Right lung (tissue), 5 donors: ENCODE data around the gene NTN5. TPM values are rescaled to one million over a fixed set of nuclear protein-coding genes. Genes with fewer than 3 reads are reported as not detected.
"Not testable (repeated sequence)": the region's sequence is repeated elsewhere in the genome, so short reads cannot be mapped to it uniquely, and the experiment has no call there.

ENCODE experiments used
- DNase-seq, 2 donors: peaks; one replicate each; pipeline ENCODE4 v3.0.0-alpha.2; 2013
- polyA plus RNA-seq, 5 donors: library from polyadenylated mRNA; unstranded; fragments of 120-200 nt; gene quantifications; one replicate each; pipeline versions ENCODE4 v1.2.1 to v1.2.3, GENCODE V29; 2013; ENCODE audit warnings: inconsistent platforms in 1 of 5, low replicate concordance in 1 of 5; ENCODE audit not compliant: insufficient read length in 5 of 5, insufficient read depth in 1 of 5

Gene NTN5
- polyA plus RNA-seq, 5 donors: 0.43 to 2.2 (median 1.5) TPM

DNA sequence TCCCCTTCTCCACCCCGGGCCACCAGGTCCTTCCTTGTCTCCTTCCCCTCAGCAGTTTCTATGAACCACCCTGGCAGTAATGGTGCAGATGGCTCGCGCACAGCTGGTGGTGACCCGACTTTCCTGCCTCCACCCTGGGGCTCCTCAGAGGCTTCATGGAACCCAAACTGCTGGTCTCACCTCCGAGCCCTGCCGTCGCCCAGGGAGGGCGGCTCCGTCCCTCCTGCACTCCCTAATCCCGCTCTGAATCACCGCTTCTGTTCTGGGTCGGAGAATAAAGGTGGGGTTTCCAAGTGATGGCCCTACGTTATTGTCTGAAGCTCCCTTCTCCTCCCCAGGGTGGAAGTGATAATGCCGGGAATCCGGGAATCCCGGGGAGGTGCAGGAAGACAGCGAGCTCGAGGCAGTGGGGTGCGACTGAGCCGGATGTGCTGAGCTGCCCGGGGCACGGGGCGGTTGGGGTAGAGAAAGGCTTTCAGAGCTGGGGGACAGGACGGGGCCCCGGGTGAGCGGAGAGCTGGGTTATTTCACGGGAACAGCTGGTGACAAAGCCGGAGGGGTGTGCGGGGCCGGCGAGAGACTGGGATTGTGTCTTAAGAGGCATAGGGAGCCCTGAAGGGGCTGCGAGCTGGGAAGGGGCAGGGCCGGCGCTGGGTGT is 23.7 kb upstream of the NTN5 start:
- no peak for DNase-seq

DNA sequence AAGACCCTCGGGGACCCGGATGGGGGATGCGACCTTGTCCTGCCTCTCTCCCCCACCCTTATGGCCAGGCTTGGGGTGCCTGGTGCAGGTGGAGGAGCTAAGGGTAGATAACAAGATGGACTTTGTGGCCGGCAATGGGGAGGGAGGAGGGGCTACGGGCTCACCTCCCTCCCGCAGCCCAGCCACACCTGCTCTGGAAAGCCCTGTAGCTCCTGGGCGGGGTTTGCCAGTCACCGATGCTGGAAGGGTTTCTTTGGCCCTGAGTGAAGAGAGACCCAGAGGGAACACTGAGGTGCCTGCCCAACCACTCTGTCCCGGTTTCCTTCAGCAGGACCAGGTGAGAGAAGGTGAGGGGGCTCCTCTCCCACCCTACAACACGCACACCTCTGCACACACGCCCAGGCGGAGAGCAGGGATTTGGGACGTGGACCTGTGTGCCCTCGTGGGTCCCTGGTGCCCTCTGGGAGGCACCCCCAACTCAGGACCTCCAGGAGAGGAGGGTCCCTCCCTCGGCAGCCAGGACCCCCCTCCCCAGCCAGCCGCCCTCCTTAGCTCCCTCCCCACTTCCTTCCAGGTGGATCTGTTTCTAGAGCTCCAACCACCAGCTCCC is 23.0 kb upstream of the NTN5 start, which contains the start of gene FUT2:
FUT2 (plus strand) TSS at position 229 of the 610 bp plus-strand sequence. CDS start 6,986 bp downstream, outside the sequence.
- DNase-seq: no peak

DNA sequence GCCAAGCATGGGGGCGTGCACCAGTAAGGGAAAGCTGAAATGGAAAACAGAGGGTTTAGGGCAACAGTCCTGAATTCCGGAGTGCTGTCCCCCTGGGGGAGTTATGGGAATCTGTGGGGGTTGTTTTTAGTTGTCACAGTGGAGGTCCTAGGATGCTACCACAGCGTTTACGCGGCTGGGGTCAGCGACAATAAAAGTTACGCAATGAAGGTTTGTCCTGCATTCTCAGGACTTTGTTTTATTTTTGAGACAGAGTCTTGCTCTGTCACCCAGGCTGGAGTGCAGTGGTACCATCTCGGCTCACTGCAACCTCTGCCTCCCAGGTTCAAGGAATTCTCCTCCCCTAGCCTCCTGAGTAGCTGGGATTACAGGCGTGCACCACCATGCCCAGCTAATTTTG is 20.8 kb upstream of the NTN5 start:
- not testable (repeated sequence) for DNase-seq

DNA sequence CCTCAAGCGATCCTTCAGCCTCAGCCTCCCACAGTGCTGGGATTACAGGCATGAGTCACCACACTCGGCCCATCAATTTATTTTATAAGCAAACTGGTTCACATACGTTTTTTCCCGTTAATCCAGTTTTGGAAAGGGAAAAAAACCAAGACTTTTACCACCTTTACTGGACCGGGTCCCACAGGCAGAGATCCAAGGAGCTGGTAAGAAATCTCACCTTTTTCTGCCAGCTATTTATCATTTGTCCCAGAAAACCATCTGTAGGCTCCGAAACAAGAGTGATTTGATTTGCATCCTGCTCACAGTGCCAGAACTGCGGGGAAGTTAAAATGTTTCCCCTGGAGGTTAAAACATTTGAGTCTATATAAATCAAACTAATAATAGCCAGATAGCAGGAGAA is 16.6 kb upstream of the NTN5 start:
- no peak for DNase-seq

DNA sequence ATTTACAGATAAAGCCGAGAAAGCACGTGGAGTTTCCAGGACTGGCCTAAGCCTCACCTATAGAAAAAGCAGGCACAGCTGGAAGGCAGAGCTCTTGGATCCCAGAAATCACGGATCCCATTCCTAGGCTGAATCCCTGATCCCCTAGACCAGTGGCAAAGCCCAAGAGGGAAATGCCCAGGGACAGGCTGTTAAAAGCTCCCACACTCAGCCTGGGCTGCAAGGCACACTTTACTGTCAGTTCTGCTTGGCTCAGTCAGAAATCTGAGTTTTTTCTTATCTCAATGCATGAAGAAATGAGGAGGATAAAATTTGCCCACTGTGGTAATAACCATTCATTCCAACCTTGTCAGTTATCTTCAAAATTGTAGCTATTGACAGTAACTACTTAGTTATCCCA is 15.0 kb upstream of the NTN5 start:
- DNase-seq: no peak

DNA sequence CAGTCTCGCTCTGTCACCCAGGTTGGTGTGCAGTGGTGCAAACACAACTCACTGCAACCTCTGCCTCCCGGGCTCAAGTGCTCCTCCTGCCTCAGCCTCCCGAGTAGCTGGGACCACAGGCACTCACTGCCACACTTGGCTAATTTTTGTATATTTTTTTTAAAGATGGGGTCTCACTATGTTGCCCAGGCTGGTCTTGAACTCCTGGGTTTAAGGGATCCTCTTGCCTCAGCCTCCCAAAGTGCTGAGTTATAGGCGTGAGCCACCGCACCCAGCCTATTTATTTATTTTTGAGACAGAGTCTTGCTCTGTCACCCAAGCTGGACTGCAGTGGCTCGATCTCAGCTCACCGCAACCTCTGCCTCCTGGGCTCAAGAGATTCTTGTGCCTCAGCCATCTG is 13.8 kb upstream of the NTN5 start:
- not testable (repeated sequence) for DNase-seq

DNA sequence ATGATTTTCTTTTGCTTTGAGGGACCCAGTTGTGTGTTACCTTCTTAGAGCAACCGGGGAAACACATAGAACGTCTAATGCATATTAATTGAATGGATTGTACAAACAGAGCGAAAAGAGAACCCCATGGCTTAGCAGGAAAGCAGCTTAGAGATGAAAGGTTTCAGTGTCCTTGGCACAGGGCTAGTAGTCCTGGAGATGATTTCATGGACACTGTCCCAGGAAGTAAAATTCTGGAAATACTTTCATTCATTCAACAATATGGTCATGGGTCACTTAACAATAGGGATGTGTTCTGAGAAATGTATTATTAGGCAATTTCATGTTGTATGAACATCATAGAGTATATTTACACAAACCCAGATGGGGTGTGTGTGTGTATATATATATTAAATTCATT is 13.3 kb upstream of the NTN5 start:
- DNase-seq: no peak

DNA sequence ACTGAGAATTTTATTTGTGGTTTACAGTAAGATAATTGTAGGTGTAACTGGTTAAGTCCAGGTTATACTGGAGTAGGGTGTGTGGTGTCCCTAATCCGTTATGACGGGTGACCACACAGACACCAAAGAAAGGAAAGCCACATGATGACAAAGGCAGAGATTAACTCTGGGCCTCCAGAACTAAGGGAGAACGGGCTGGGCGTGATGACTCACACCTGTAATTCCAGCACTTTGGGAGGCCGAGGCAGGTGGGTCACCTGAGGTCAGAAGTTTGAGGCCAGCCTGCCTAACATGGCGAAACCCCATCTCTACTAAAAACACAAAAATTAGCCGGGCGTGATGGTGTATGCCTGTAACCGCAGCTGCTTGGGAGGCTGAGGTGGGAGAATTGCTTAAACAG is 12.8 kb upstream of the NTN5 start:
- no peak for DNase-seq

DNA sequence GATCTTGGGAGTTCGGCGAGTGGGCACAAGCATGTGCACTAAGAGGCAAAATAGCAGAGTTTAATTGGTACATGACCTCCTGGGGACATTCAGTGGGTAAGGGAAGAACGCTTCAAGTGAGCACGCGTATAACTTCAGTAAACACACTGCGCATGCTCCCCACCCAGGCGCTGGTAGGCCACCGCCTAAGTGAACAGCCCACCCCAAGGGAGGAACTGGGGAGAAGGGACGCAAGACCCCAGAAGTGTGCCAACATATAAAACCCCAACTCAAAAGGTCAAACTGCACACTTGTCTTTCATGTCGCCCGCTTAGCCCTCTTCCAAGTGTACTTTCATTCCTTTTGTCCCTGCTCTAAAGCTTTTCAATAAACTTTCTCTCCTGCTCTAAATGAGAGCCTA is 10.5 kb upstream of the NTN5 start:
- peak; percentile 48 to 61 for DNase-seq

DNA sequence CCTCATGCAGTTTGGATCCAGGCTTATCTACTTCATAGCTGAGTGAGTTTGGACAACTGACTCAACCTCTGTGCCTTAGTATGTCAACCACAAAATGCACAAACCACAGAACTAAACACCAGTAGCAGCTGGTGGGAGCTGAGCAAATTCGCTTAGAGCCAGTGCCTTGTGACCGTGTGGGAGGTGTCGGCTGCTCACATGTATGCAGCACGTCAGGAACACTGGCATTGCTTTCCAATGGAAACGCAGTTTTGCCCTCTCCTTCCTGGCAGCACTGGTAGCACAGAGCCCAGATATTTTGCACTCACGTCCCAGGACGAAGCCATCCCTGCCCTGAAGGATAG is 8.3 kb upstream of the NTN5 start:
- DNase-seq: no peak

DNA sequence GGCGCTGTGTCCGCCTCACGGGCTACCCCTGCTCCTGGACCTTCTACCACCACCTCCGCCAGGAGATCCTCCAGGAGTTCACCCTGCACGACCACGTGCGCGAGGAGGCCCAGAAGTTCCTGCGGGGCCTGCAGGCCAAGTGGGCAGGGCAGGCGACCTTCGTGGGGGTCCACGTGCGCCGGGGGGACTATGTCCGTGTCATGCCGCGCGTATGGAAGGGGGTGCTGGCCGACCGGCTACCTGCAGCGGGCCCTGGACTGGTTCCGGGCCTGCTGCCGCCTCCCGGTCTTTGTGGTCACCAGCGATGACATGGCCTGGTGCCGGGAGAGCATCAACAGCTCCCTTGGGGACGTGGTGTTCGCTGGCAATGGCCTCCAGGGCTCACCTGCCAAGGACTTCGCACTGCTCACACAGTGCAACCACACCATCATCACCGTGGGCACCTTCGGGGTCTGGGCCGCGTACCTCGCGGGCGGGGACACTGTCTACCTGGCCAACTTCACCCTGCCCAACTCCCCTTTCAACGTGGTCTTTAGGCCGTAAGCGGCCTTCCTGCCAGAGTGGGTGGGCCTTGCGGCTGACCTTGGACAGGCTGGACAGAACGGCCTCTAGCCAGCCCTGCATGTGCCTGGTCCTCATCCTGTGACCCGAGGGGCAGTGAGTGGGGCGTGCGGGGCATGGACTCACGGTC is 7.8 kb upstream of the NTN5 start:
- DNase-seq: no peak

DNA sequence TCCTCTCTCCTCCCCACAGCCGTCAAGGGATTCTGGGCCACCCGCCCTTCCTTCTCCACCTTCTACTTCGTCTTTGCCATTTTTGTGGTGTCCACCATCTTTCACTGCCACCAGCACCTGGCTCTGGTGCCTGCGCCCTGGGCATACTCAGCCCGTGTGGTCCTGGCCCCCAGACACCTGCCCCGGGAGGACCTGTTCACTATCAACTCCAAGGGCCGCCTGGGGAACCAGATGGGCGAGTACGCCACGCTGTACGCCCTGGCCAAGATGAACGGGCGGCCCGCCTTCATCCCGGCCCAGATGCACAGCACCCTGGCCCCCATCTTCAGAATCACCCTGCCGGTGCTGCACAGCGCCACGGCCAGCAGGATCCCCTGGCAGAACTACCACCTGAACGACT is 7.2 kb upstream of the NTN5 start:
- DNase-seq: not testable (repeated sequence)

DNA sequence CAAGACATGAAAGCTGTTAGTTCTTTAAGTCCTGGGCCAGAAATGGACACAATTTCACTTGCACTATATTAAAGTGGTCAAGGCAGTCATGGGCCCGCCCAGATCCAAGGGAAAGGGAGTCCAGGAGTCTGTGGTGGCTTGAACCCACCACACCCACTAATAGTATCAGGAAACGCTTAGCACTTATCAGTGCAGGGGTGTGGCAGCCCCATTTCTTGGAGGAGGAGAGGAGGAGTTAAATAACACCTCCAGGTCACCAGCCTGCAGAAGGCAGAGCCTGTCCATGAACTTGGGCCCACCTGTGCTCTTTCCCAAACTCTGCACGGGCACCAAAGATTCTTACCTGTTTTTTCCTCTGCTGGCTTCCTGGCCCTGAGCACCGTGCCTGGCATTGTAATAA is 5.4 kb upstream of the NTN5 start:
- DNase-seq: no peak

DNA sequence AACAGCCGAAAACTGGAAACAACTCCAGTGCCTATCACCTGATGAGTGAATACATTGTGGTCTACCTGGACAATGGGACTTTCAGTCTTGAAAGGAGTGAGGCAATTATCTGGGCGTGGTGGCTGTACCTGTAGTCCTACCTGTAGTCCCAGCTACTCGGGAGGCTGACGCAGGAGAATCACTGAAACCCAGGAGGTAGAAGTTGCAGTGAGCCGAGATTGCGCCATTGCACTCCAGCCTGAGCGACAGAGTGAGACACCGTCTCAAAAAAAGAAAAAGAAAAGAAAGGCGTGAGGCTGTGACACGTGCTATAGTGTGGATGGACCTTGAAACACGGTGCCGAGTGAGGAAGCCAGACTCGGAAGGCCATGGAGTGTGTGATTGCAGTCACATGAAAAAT is 4.1 kb upstream of the NTN5 start:
- no peak for DNase-seq

DNA sequence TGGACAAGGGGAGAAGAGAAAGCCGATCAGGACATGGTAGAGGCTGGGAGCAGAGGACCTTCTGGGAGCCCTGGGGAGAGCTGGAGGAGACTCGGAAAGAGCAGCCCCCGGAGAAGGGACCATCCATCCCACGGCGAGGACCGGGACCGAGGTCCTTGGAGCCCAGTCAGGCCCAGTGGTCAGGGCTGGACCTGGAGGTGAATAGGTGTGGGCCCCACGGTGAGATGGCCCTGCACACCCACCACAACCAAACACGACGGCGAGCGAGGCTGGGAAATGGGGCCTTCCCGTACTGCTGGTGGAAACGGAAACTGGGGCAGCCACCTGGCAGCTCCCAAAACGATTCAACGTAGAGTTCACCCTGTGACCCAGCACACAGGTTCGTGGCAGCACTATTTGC is 3.7 kb upstream of the NTN5 start:
- DNase-seq: no peak

DNA sequence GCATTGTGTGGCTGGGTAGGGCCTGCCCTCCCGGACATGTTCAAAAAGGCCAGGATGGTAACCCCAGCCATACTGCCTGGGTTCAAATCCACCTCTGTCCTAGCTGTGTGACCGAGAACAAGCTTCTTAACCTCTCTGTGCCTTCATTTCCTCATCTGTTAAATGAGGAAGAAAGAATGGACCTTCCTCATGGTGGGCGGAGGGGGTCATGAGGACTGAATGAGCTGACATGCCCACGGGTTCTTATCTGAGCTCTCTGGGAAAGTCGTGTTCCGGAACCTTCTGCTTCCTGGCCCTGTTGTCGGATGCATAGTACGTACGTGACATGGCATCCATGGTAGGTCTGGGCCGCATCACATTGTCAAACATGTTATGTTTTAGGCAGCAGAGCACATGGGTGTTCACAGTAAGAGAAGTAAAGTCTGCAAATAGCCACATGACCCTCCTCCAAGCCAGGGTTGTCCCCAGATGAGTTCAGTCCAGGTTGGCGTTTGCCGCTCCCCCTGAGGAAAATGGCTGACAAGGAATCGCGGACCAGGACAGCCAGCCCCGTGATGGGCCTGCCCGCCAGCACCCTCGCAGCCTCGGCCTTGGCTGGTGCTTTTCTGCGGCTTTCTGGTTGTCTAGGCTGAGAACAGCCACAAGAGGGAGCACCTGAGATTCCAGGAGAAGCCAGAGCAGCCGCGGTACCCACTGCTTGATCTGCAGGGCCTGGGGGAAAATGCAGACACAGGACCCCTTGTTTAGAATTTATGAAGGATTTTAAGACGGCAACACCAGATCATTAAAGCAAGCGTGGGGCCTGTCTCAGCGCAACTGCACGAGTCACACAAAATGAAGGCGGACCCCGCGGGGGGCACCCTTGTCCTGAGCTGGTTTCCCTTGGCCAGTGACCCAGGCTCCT is 2.4 kb upstream of the NTN5 start:
- DNase-seq: peak; percentile 61 to 74

DNA sequence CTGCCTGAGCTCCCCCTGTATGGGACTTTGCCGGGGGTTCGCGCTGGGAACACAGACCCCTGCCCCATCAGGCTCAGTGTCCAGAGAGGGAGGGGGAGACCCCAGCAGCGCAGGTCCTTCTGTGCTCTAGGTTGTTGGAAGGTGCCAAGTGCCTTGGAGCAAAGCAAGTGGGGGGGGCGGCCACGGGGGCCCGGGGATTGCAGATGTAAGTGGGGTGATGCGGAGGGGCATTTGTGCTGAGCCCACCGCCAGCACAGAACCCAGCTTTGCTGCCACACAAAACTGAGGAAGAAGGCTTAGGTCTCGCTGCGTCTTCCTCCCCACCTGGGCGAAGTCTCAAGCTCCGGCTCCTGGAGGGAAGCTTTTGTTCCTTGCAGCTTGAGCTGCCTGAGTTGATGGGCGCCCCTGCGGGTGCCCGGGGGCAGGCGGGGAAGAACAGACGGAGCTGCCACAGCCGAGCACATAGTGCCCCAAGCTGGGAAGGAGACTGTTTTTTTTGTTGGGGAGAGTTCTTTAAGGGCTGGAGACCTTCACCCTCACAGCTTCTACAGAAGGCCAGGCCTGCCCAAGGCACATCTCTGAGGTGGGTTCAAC is 1.5 kb upstream of the NTN5 start:
- no peak for DNase-seq

DNA sequence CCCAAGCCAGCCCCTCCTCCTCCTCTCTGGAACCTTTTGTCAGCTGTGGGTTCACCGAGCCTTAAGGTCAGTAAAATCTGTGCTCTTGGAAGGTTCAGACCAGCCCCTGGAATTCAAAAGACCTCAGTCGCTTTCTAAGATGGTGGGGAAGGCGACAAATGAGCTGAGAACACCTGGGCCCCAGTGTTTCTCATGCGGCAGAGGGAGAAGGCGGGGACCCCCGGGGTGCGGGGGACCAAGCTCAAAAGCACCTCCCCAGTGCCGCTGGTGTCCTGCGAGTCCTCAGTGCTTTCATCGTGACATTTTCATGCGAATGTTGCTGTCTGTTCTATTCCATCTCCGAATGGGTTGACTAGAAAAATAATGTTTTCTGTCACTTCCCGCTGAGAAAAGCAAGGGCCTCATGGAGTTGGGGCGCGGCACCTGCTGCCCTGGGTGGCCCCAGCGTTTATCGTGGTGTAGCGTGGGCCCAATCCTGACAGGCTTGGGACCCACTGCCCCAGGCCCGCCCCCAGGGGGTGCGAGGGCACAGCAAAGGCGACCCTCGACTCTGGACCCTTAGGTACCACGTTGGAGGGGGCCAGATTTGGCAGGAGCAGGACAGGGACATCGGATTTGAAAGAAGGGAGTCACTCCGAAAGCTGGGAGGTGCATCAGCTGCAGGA is 751 bp upstream of the NTN5 start:
- DNase-seq: no peak

DNA sequence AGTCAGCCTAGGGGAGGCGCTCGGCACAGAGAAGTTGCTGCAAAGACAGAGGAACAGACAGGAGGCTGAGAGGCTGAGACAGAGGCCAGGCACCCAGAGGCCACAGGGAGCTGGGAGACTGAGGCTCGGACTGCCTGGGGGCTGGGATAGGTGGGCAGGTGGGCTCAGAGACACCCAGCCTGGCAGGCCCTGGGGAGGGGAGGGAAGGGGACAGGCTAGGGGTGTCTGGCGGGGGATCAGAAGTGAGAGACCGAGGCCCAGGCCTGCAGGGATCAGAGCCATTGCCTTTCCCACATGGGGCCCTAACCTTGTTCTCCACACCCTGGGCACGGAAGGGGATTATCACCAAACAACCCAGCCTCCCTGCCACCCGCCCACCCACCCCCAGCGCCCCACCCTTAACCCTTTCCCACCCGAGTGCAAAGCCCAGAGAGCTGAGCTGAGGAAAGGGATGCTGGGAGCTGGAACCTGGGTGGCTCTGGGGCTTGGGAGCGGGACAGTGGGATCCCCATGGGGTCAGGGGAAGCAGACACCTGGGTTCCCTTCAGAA is 1.3 kb downstream of the NTN5 start:
- no peak for DNase-seq

DNA sequence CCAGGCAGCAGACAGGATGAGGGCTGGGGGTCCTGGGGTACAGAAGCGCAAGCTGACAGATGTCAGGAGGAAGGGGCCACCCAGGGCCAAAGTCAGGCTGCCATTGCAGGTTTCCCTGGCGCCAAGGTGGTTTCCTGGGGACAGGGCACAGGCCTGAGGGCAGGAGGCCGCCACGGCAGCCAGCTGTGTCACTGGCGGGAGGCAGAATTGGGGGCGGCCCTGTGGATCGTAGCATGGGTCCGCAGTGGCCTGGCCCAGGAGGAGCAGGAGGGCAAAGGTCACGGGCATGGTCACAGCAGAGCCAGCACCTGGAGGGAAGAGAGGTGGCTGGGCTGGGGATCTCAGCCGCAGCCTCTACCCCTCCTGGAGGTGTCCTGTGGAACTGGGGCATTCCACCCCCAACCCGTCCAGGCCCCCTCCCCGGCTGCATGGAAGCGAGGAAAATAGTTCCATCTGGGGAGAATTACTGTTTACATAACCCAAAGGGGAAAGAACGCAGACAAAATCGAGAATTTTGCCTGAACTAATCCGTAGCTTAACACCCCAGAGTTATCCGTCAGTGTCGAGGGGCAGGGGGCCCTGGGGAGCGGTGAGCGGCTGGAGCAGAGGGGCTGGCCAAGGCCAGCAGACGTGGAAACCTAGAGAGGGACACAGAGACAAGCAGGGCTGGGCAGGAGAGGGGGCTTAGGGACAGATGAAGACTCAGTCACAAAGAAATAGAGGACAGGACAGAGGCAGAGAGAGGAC is 1.9 kb downstream of the NTN5 start:
- DNase-seq: no peak
